K562 (cell line): ENCODE measurements around the gene FAM174C. TPM values are rescaled to one million over a fixed set of nuclear protein-coding genes. Genes with fewer than 3 reads are reported as not detected.

Experiments used
- ATF4 ChIP-seq: fragments of 450-650 bp; formaldehyde crosslinking; IDR thresholded peaks from 2 replicates; pipeline ENCODE4 v1.4.0; 2022; ENCODE audit warnings: mild to moderate bottlenecking, moderate library complexity
- CBX3 ChIP-seq, 2 experiments: IDR thresholded peaks; 1 replicate in 1 of 2; 2 replicates in 1 of 2; pipeline ENCODE4 v1.6.1; 2012; ENCODE audit warnings: inconsistent platforms in 2 of 2, low read length in 2 of 2, borderline replicate concordance in 1 of 2, control low read depth in 1 of 2
- CEBPZ ChIP-seq: fragments of 150-350 bp; IDR thresholded peaks from 2 replicates; pipeline ENCODE4 v1.6.1; 2014; ENCODE audit warnings: low read depth, mild to moderate bottlenecking, low read length, borderline replicate concordance
- EGR1 ChIP-seq: fragments of 450-650 bp; conservative IDR thresholded peaks from 2 replicates; pipeline ENCODE4 v1.6.1; 2017; ENCODE audit warnings: mild to moderate bottlenecking
- GTF2E2 ChIP-seq: fragments of 200-800 bp; sonication (Bioruptor generic); IDR thresholded peaks from 2 replicates; pipeline ENCODE4 v1.6.1; 2016; ENCODE audit warnings: missing genetic modification characterization, missing compliant biosample characterization
- HMGN3 ChIP-seq: IDR thresholded peaks from 2 replicates; pipeline ENCODE4 v1.6.1; 2011; ENCODE audit warnings: borderline replicate concordance, low read depth, mild to moderate bottlenecking, mixed read lengths, low read length; ENCODE audit not compliant: insufficient read length; ENCODE audit errors: extremely low read depth
- POLR2A ChIP-seq: fragments of 450-650 bp; conservative IDR thresholded peaks from 2 replicates; pipeline ENCODE4 v1.6.1; 2016
- SRSF9 ChIP-seq: fragments of 200-400 bp; formaldehyde crosslinking; IDR thresholded peaks from 2 replicates; pipeline ENCODE4 v1.6.1; 2017; ENCODE audit warnings: low read depth, low read length, borderline replicate concordance
- TCFL5 ChIP-seq: fragments of 250-450 bp; sonication (Bioruptor Pico); conservative IDR thresholded peaks from 2 replicates; pipeline ENCODE4 v1.6.1; 2021; ENCODE audit warnings: mild to moderate bottlenecking, moderate library complexity, matching md5 sums
- ZKSCAN1 ChIP-seq: fragments of 150-350 bp; IDR thresholded peaks from 2 replicates; pipeline ENCODE4 v1.6.1; 2016; ENCODE audit warnings: low read depth, low read length
- ZNF263 ChIP-seq: sonication (generic); formaldehyde crosslinking; IDR thresholded peaks from 2 replicates; pipeline ENCODE4 v1.8.0; 2022; ENCODE audit warnings: mild to moderate bottlenecking, missing genetic modification reagents, borderline replicate concordance
- polyA plus RNA-seq, 8 experiments: library from polyadenylated mRNA; depleted of rRNA in 4 of 8; stranded (reverse) in 5 of 8; unstranded in 3 of 8; fragments of >200 nt; fragmentation: Nextera tagmentation in 2 of 8; fragmentation: Illumina TruSeq in 1 of 8; extraction: Ambion mirVana in 2 of 8; extraction: Trizol in 1 of 8; gene quantifications; 2 replicates each; pipeline versions ENCODE4 v1.2.1 to v1.2.3, GENCODE V29; 2011 to 2014; ENCODE audit warnings: inconsistent platforms in 1 of 8, missing spikeins in 1 of 8
- total RNA-seq, 7 experiments: library from RNA; depleted of rRNA in 6 of 7; stranded (reverse); fragments of >200 nt in 6 of 7; fragmentation: Illumina TruSeq in 2 of 7; extraction: Trizol in 2 of 7; gene quantifications; 2 replicates each; pipeline versions ENCODE4 v1.2.1 to v1.2.3, GENCODE V29; 2011 to 2021; ENCODE audit warnings: low replicate concordance in 1 of 7
- TF ChIP-seq, protein P1 (sequence below), 2 experiments: fragments of 450-650 bp; formaldehyde crosslinking in 1 of 2; IDR thresholded peaks; 2 replicates each; pipeline versions ENCODE4 v1.4.0 to v1.6.1; 2014 to 2020; ENCODE audit warnings: mild to moderate bottlenecking in 2 of 2, borderline replicate concordance in 1 of 2, low read depth in 1 of 2
- TF ChIP-seq, protein P2 (sequence below): sonication (generic); formaldehyde crosslinking; IDR thresholded peaks from 2 replicates; pipeline ENCODE4 v1.9.0; 2022; ENCODE audit warnings: mild to moderate bottlenecking, missing genetic modification reagents

The FAM174C gene
- total and polyA plus RNA-seq, 9 of the 15 experiments (the other 6 are each of a cell fraction or from before 2014, with no cell fraction given), result 0.66 to 89.6 (median 20.3) TPM

DNA sequence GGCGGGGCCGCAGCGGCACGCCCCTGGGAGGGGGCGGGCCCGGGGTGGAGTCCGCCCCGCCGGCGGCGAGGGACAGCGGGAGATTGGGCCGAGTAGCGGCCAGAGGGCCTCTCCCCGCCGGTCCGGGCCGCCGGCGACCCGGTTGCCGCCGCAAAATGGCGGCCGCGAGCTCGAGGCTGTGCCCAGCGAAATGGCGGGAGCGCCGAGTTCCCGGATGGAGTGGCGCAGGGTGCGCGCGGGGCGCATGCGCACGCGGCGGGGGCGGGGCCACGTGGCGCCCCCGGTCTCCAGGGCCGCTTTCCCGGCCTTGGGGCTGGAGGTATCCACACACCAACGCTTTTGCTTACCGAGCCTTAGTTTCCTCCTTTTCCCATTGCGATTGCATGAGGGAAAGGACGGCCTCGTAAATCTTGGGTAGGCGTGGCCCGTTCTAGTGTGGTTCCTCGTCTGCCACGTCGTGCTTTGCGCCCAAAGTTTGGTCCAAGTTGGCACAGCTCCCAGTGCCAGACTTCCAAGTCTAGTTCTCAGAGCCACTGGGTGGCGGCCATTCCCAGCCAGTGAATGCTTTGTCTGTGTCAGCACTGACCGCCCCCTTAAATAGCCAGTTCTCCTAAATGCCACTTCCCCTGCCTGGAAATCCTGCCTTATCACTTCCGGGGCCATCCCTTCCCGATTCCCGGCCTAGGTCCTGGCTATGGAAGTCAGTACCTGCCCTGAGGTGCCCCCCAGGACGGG lies 5.7 kb upstream of the FAM174C start (continued):
- TF ChIP-seq, protein P1, sequence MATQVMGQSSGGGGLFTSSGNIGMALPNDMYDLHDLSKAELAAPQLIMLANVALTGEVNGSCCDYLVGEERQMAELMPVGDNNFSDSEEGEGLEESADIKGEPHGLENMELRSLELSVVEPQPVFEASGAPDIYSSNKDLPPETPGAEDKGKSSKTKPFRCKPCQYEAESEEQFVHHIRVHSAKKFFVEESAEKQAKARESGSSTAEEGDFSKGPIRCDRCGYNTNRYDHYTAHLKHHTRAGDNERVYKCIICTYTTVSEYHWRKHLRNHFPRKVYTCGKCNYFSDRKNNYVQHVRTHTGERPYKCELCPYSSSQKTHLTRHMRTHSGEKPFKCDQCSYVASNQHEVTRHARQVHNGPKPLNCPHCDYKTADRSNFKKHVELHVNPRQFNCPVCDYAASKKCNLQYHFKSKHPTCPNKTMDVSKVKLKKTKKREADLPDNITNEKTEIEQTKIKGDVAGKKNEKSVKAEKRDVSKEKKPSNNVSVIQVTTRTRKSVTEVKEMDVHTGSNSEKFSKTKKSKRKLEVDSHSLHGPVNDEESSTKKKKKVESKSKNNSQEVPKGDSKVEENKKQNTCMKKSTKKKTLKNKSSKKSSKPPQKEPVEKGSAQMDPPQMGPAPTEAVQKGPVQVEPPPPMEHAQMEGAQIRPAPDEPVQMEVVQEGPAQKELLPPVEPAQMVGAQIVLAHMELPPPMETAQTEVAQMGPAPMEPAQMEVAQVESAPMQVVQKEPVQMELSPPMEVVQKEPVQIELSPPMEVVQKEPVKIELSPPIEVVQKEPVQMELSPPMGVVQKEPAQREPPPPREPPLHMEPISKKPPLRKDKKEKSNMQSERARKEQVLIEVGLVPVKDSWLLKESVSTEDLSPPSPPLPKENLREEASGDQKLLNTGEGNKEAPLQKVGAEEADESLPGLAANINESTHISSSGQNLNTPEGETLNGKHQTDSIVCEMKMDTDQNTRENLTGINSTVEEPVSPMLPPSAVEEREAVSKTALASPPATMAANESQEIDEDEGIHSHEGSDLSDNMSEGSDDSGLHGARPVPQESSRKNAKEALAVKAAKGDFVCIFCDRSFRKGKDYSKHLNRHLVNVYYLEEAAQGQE (IDR thresholded peaks at IDR 0.05; ENCODE audit: borderline replicate concordance), result peak; percentile 60
- TF ChIP-seq, protein P1 (CRISPR knock-in tag; IDR thresholded peaks at IDR 0.05; ENCODE audit: low read depth), result peak; percentile 82
- peak; percentile 30 for TF ChIP-seq ZNF263 (CRISPR knock-in tag)
- no peak for TF ChIP-seq TCFL5 (CRISPR knock-in tag)
- 0 out of 2 replicates have a peak, but pooled peaks have one; percentile 25 for TF ChIP-seq CEBPZ
- TF ChIP-seq POLR2A, result peak; percentile 78
- TF ChIP-seq ATF4 (CRISPR knock-in tag), result peak; percentile 14; the same call in 1 of the 2 replicates
- TF ChIP-seq EGR1, result peak; percentile 56; the same call in 1 of the 2 replicates
- TF ChIP-seq CBX3 (IDR thresholded peaks at IDR 0.05; ENCODE audit: borderline replicate concordance in 1 of 2, low read length in 2 of 2), result no peak
- TF ChIP-seq, protein P2, sequence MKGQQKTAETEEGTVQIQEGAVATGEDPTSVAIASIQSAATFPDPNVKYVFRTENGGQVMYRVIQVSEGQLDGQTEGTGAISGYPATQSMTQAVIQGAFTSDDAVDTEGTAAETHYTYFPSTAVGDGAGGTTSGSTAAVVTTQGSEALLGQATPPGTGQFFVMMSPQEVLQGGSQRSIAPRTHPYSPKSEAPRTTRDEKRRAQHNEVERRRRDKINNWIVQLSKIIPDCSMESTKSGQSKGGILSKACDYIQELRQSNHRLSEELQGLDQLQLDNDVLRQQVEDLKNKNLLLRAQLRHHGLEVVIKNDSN (CRISPR knock-in tag), result peak; percentile 81
- no peak for TF ChIP-seq ZKSCAN1
- peak; percentile 92 for TF ChIP-seq GTF2E2
- TF ChIP-seq HMGN3, result peak; percentile 43
- no peak for TF ChIP-seq SRSF9
